ENCODE data around the gene ZMYND8. TPM values are rescaled to one million over a fixed set of nuclear protein-coding genes. Genes with fewer than 3 reads are reported as not detected.

The ZMYND8 gene
- total RNA-seq, 1 experiment from 2014 or later, result 29.0 TPM

DNA sequence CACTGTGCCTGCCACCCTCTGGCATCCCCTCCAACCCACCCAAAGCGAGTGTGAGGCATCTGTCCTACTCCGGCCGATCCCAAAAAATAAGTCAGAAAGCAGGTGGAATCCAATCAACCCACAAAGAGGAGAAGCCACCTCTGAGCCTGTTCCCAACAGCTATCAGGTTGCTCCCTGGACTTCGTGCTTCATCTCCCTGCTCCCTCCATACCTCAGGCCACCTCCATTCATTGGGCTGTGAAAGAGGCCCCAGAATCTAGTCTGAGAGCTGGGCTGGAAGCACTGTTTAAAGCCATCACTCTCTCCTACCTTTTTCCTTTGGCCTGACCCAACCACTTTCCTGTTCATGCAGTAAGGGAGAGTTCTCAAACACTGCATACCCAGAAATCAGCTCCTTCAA lies 106.1 kb downstream of the ZMYND8 start:
- no TSS peak for BruUV-seq (replicated peaks)
- H2AFZ ChIP-seq (ENCODE audit: low read depth, low read length, poor library complexity, severe bottlenecking), result no peak overlapping the region
- ATAC-seq, result no peak
- no peak overlapping the region for H3K4me3 ChIP-seq (replicated peaks in 1 of 2; ENCODE audit: low read depth in 1 of 2, low read length in 2 of 2)
- POLR2A ChIA-PET, result no interaction called here
- no peak for DNase-seq (ENCODE audit: low read depth, low spot score)
- no peak overlapping the region for H3K27ac ChIP-seq (ENCODE audit: low read depth, low read length)
- no peak overlapping the region for H3K9ac ChIP-seq (ENCODE audit: low read length)
- CTCF ChIA-PET, result no interaction called here
- peaks cover 6% of the 10 kb centered on the region; the same call in 1 of the 2 replicates for H3K79me2 ChIP-seq (ENCODE audit: insufficient read depth, low read length)
- TF ChIP-seq SIN3A (IDR thresholded peaks at IDR 0.05; ENCODE audit: low read depth), result no peak
- TF ChIP-seq, protein P1, sequence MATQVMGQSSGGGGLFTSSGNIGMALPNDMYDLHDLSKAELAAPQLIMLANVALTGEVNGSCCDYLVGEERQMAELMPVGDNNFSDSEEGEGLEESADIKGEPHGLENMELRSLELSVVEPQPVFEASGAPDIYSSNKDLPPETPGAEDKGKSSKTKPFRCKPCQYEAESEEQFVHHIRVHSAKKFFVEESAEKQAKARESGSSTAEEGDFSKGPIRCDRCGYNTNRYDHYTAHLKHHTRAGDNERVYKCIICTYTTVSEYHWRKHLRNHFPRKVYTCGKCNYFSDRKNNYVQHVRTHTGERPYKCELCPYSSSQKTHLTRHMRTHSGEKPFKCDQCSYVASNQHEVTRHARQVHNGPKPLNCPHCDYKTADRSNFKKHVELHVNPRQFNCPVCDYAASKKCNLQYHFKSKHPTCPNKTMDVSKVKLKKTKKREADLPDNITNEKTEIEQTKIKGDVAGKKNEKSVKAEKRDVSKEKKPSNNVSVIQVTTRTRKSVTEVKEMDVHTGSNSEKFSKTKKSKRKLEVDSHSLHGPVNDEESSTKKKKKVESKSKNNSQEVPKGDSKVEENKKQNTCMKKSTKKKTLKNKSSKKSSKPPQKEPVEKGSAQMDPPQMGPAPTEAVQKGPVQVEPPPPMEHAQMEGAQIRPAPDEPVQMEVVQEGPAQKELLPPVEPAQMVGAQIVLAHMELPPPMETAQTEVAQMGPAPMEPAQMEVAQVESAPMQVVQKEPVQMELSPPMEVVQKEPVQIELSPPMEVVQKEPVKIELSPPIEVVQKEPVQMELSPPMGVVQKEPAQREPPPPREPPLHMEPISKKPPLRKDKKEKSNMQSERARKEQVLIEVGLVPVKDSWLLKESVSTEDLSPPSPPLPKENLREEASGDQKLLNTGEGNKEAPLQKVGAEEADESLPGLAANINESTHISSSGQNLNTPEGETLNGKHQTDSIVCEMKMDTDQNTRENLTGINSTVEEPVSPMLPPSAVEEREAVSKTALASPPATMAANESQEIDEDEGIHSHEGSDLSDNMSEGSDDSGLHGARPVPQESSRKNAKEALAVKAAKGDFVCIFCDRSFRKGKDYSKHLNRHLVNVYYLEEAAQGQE (IDR thresholded peaks at IDR 0.05; ENCODE audit: low read depth), result no peak
- no peak for TF ChIP-seq CEBPB (IDR thresholded peaks at IDR 0.05; ENCODE audit: low read depth)
- TF ChIP-seq FOSL1 (IDR thresholded peaks at IDR 0.05; ENCODE audit: low read depth), result no peak
- no peak for TF ChIP-seq ELF1 (IDR thresholded peaks at IDR 0.05; ENCODE audit: borderline replicate concordance, low read depth)
- no peak for TF ChIP-seq SP1 (IDR thresholded peaks at IDR 0.05; ENCODE audit: low read depth)
- no peak for TF ChIP-seq POLR2AphosphoS5 (IDR thresholded peaks at IDR 0.05; ENCODE audit: low read depth, low read length)
- TF ChIP-seq, protein P2, sequence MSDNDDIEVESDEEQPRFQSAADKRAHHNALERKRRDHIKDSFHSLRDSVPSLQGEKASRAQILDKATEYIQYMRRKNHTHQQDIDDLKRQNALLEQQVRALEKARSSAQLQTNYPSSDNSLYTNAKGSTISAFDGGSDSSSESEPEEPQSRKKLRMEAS (IDR thresholded peaks at IDR 0.05), result no peak
- no peak for TF ChIP-seq CBX3 (IDR thresholded peaks at IDR 0.05; ENCODE audit: low read depth)
- TF ChIP-seq EZH2phosphoT487 (IDR thresholded peaks at IDR 0.05; ENCODE audit: borderline replicate concordance), result no peak
- TF ChIP-seq EZH2 (IDR thresholded peaks at IDR 0.05), result no peak
- TF ChIP-seq EGR1 (IDR thresholded peaks at IDR 0.05; ENCODE audit: low read depth), result no peak
- TF ChIP-seq POLR2A (IDR thresholded peaks at IDR 0.05; ENCODE audit: borderline replicate concordance, extremely low read depth, insufficient read depth, insufficient read length), result no peak
- TF ChIP-seq YY1 (IDR thresholded peaks at IDR 0.05; ENCODE audit: extremely low read depth, insufficient replicate concordance, low read depth, low read length), result no peak
- no peak for TF ChIP-seq TCF7L2 (IDR thresholded peaks at IDR 0.05; ENCODE audit: borderline replicate concordance, extremely low read depth, insufficient read depth, insufficient read length)
- no peak for TF ChIP-seq JUND (IDR thresholded peaks at IDR 0.05)
- TF ChIP-seq RAD21 (IDR thresholded peaks at IDR 0.05; ENCODE audit: low read depth), result no peak
- TF ChIP-seq SRF (IDR thresholded peaks at IDR 0.05; ENCODE audit: low read depth), result no peak
- TF ChIP-seq, protein P3, sequence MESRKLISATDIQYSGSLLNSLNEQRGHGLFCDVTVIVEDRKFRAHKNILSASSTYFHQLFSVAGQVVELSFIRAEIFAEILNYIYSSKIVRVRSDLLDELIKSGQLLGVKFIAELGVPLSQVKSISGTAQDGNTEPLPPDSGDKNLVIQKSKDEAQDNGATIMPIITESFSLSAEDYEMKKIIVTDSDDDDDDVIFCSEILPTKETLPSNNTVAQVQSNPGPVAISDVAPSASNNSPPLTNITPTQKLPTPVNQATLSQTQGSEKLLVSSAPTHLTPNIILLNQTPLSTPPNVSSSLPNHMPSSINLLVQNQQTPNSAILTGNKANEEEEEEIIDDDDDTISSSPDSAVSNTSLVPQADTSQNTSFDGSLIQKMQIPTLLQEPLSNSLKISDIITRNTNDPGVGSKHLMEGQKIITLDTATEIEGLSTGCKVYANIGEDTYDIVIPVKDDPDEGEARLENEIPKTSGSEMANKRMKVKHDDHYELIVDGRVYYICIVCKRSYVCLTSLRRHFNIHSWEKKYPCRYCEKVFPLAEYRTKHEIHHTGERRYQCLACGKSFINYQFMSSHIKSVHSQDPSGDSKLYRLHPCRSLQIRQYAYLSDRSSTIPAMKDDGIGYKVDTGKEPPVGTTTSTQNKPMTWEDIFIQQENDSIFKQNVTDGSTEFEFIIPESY (IDR thresholded peaks at IDR 0.05; ENCODE audit: extremely low read depth, insufficient replicate concordance, low read length), result no peak
- no peaks in the 10 kb centered on the region for H3K9me3 ChIP-seq (ENCODE audit: control insufficient read depth in 1 of 2, insufficient read depth in 1 of 2, low read depth in 1 of 2, low read length in 2 of 2)
- H3K9me2 ChIP-seq (ENCODE audit: insufficient read depth), result no peaks in the 10 kb centered on the region
- no peaks in the 10 kb centered on the region for H3K4me1 ChIP-seq (ENCODE audit: control insufficient read depth in 1 of 2, insufficient read depth in 2 of 2, low read length in 2 of 2)
- RAD21 ChIA-PET (ENCODE audit: low non-redundant PET in 1 of 2, low total read pairs in 2 of 2, uncharacterized antibody in 2 of 2, unreplicated experiment in 2 of 2), result no interaction called here
- H3K36me3 ChIP-seq (ENCODE audit: control insufficient read depth in 1 of 2, insufficient read depth in 2 of 2, low read length in 2 of 2), result peaks cover 27 to 48% of the 10 kb centered on the region in 2 experiments
- H3K27me3 ChIP-seq (ENCODE audit: insufficient read depth, low read length), result no peaks in the 10 kb centered on the region
- H3K4me2 ChIP-seq (ENCODE audit: low read length), result no peak overlapping the region
- no peaks in the 10 kb centered on the region for H4K20me1 ChIP-seq (ENCODE audit: insufficient read depth)
- intact Hi-C loops (cut with micrococcal nuclease), result no loop called here

Data from HCT116 (cell line).